ENCODE data around the gene PPARGC1A. TPM values are rescaled to one million over a fixed set of nuclear protein-coding genes. Genes with fewer than 3 reads are reported as not detected.

Gene PPARGC1A
- total RNA-seq, 1 donor from 2014 or later = not detected

- intact Hi-C loops (cut with micrococcal nuclease) = no loop called here
Observed at GRCh38 chr4:23774909-23775308, 114.9 kb downstream of the PPARGC1A start.

GRCh38 chr4:23773884-23774636 is 115.8 kb downstream of the PPARGC1A start:
- intact Hi-C loops (cut with micrococcal nuclease) = no loop called here

GRCh38 chr4:23770011-23770410 is 119.8 kb downstream of the PPARGC1A start:
- intact Hi-C loops (cut with micrococcal nuclease) = no loop called here

- intact Hi-C loops (cut with micrococcal nuclease) = no loop called here
Observed at GRCh38 chr4:23769406-23769805, 120.4 kb downstream of the PPARGC1A start.

- intact Hi-C loops (cut with micrococcal nuclease) = no loop called here
Observed at GRCh38 chr4:23768541-23768940, 121.3 kb downstream of the PPARGC1A start.

GRCh38 chr4:23766344-23766743 is 123.5 kb downstream of the PPARGC1A start:
- intact Hi-C loops (cut with micrococcal nuclease) = no loop called here

GRCh38 chr4:23763559-23763958 is 126.3 kb downstream of the PPARGC1A start:
- intact Hi-C loops (cut with micrococcal nuclease) = no loop called here

GRCh38 chr4:23762551-23762950 is 127.3 kb downstream of the PPARGC1A start:
- intact Hi-C loops (cut with micrococcal nuclease) = no loop called here

- intact Hi-C loops (cut with micrococcal nuclease) = no loop called here
Observed at GRCh38 chr4:23759066-23759465, 130.8 kb downstream of the PPARGC1A start.

- intact Hi-C loops (cut with micrococcal nuclease) = no loop called here
Observed at GRCh38 chr4:23754688-23755087, 135.2 kb downstream of the PPARGC1A start.

- intact Hi-C loops (cut with micrococcal nuclease) = no loop called here
Observed at GRCh38 chr4:23750125-23750524, 139.7 kb downstream of the PPARGC1A start.

GRCh38 chr4:23747281-23747735 is 142.5 kb downstream of the PPARGC1A start:
- intact Hi-C loops (cut with micrococcal nuclease) = no loop called here

- intact Hi-C loops (cut with micrococcal nuclease) = no loop called here
Observed at GRCh38 chr4:23746672-23747071, 143.2 kb downstream of the PPARGC1A start.

GRCh38 chr4:23746027-23746426 is 143.8 kb downstream of the PPARGC1A start:
- intact Hi-C loops (cut with micrococcal nuclease) = no loop called here

GRCh38 chr4:23745377-23745776 is 144.5 kb downstream of the PPARGC1A start:
- intact Hi-C loops (cut with micrococcal nuclease) = no loop called here

Measured in T-helper 2 cell treated with Interferon-gamma antibody and Interleukin-4, amounts not matched to agents 100 ng/mL and 5 ng/mL, for 36 hours (primary cell).